Right atrium auricular region (tissue), 2 donors: Measurements from ENCODE around the gene FKBP11. TPM values are rescaled to one million over a fixed set of nuclear protein-coding genes. Genes with fewer than 3 reads are reported as not detected.
A peak's percentile ranks its signal among the peaks of the same experiment; 100 is the strongest.

ENCODE experiments used
- DNase-seq: peaks from one replicate; pipeline ENCODE4 v3.0.0-alpha.2; 2019; ENCODE audit warnings: low spot score
- H3K27ac ChIP-seq, 2 donors: fragments of 200-600 bp; sonication (generic); 1 replicate in 1 of 2; 2 replicates in 1 of 2; pipeline ENCODE4 v1.5.1; 2016 to 2019
- H3K27me3 ChIP-seq, 2 donors: fragments of 200-600 bp; sonication (generic); one replicate each; pipeline versions ENCODE4 v1.5.1 to v1.6.0; 2017 to 2019
- H3K36me3 ChIP-seq: fragments of 200-600 bp; sonication (generic); one replicate; pipeline ENCODE4 v1.5.1; 2016
- H3K4me1 ChIP-seq, 2 donors: fragments of 200-600 bp; sonication (generic); one replicate each; pipeline versions ENCODE4 v1.5.1 to v1.6.0; 2017 to 2019
- H3K4me3 ChIP-seq, 2 donors: fragments of 200-600 bp; sonication (generic); 1 replicate in 1 of 2; 2 replicates in 1 of 2; pipeline ENCODE4 v1.5.1; 2017 to 2019; ENCODE audit warnings: mild to moderate bottlenecking in 1 of 2, moderate library complexity in 1 of 2
- H3K9me3 ChIP-seq, 2 donors: fragments of 200-600 bp; sonication (generic); one replicate each; pipeline ENCODE4 v1.5.1; 2019
- total RNA-seq, 2 donors: library from RNA; depleted of rRNA; stranded (reverse); fragments of >200 nt; gene quantifications; one replicate each; pipeline ENCODE4 v1.1.0, GENCODE V29; 2016
- TF ChIP-seq, protein P1 (sequence below), 2 donors: fragments of 200-600 bp; sonication (generic); IDR thresholded peaks; one replicate each; pipeline ENCODE4 v1.5.1; 2019; ENCODE audit warnings: antibody characterized with exemption in 2 of 2

FKBP11 gene
- total RNA-seq, 2 donors from 2014 or later, result 9.1 to 10.2 TPM

DNA sequence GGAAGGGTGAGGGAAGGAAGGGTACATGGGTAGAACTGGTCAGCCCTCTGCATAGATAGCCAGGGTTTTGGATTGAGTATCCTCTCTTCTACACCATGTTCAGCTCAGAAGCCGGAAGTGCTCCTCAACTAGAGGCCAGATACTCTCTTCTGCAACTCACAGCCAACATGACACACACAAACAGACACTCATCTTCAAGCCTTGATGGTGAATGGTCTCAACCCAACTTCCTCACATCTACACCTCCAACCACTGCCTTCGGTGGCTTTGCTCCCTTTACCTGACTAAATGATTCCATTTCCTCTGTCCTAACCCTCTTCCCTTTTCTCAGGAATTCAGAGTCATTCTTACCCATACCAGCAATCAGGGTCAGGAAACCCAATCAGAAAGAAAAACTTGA, 7.6 kb upstream of the FKBP11 start:
- TF ChIP-seq, protein P1, sequence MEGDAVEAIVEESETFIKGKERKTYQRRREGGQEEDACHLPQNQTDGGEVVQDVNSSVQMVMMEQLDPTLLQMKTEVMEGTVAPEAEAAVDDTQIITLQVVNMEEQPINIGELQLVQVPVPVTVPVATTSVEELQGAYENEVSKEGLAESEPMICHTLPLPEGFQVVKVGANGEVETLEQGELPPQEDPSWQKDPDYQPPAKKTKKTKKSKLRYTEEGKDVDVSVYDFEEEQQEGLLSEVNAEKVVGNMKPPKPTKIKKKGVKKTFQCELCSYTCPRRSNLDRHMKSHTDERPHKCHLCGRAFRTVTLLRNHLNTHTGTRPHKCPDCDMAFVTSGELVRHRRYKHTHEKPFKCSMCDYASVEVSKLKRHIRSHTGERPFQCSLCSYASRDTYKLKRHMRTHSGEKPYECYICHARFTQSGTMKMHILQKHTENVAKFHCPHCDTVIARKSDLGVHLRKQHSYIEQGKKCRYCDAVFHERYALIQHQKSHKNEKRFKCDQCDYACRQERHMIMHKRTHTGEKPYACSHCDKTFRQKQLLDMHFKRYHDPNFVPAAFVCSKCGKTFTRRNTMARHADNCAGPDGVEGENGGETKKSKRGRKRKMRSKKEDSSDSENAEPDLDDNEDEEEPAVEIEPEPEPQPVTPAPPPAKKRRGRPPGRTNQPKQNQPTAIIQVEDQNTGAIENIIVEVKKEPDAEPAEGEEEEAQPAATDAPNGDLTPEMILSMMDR (IDR thresholded peaks at IDR 0.05), result no peak
- H3K27ac ChIP-seq, result no peak overlapping the region
- H3K27me3 ChIP-seq, result no peaks in the 10 kb centered on the region
- H3K9me3 ChIP-seq, result no peaks in the 10 kb centered on the region
- H3K36me3 ChIP-seq, result peaks cover 30% of the 10 kb centered on the region
- no peak for DNase-seq
- no peak overlapping the region for H3K4me3 ChIP-seq
- no peaks in the 10 kb centered on the region for H3K4me1 ChIP-seq

DNA sequence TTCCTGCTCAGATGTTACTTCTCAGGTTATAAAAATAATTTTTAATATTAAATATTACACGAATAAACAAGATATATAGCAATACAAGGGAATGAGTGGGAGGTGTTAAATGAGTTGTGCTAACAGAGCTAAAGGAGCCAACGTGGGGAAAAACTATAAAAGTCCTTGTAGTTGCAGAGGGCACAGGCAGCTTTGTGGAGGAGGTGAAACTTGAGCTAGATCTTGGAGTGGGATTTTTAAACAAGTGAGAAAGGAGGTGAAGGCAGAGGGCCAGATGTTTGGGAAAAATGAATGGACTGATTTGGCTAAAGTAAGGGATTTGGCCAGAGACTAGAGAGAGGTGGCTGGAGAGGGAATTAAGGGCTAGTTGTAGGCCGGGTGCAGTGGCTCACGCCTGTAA, 5.2 kb upstream of the FKBP11 start:
- no peak for DNase-seq
- Histone ChIP-seq H3K36me3 (peaks cover 26% of the 10 kb centered on the region), H3K9me3 (no peaks in the 10 kb centered on the region), H3K27me3 (no peaks in the 10 kb centered on the region), H3K27ac (no peak overlapping the region), H3K4me1 (peaks cover 0 to 4% of the 10 kb centered on the region in 2 donors), H3K4me3 (no peak overlapping the region)
- TF ChIP-seq, protein P1 (IDR thresholded peaks at IDR 0.05), result no peak

DNA sequence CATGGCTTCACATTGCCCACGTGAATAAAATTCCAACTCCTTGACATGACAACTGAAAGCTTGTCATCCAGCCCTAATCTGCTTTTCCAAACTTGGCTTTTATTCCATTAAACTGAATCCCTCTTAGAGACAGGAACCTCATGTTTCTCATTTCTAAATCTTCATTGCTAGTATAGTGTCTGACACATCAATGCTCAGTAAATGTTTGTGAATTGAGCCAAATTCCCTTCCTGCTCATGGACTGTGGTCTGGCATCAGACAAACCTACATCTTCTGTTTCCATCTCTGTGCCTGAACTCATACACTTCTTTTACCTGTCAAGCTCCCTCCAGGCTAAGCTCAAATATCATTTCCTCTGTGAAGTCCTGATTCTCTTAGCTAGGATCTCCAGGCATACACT, 4.3 kb upstream of the FKBP11 start:
- Histone ChIP-seq H3K4me1 (peaks cover 0 to 10% of the 10 kb centered on the region in 2 donors), H3K36me3 (peaks cover 26% of the 10 kb centered on the region), H3K27me3 (no peaks in the 10 kb centered on the region), H3K9me3 (no peaks in the 10 kb centered on the region), H3K4me3 (no peak overlapping the region), H3K27ac (no peak overlapping the region)
- no peak for DNase-seq
- TF ChIP-seq, protein P1 (IDR thresholded peaks at IDR 0.05), result no peak

DNA sequence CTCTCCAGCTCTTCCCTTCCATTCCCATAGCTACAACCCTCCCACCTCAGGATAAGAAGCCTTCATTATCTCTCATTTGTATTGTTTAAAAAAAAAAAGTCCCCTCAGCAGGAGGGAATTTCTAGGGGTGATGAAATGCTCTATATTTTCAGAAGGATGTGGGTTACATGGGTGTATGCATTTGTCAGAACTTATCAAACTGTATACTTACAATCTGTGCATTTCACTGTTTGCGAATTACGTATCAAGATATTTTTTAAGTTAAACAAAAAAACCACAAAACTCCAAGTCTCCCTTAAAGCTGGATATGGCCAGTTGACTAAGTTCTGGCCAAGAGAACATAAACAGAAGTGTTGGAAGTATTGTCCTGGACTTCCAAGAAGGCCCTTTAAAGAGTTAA, 2.0 kb upstream of the FKBP11 start:
- Histone ChIP-seq H3K27me3 (no peaks in the 10 kb centered on the region), H3K9me3 (no peaks in the 10 kb centered on the region), H3K36me3 (peaks cover 12% of the 10 kb centered on the region), H3K27ac (no peak overlapping the region), H3K4me3 (no peak overlapping the region), H3K4me1 (peaks cover 0 to 14% of the 10 kb centered on the region in 2 donors)
- DNase-seq, result no peak
- TF ChIP-seq, protein P1 (IDR thresholded peaks at IDR 0.05), result no peak

DNA sequence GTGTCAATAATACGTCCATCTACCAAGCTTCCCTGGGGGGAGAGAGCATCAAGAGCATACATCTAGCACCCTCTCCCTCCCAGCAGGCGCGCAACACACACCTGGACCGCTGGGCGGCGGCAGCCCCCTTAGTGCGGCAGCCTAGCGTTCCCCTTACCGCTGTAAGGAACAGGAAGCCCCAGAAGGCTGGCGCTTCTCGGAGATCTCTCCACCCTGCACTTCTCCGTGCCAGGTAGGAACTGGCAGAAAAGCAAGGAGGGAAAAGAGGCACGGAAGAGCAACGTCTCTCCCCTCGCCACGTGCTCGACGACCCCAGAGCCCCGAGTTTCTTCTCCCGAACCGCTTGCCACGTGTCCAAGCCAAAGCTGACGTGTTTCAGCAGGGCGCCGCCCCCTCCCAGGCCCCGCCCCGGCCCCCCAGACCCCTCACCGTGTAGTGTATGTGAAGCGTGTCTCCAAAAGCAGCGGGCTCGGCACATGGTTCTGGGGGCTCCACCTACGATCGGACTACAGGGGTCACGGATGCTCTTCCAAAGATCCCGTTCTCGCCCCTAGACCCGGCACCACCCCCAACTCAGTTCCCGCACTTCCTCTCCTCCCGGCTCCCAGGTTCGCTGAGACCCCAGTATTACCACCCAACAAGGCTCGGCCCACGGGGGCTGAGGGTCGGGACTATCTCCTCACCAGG, 532 bp downstream of the FKBP11 start:
- DNase-seq, result no peak
- Histone ChIP-seq H3K4me3 (peak overlapping the region; percentile 61 to 72), H3K9me3 (no peaks in the 10 kb centered on the region), H3K36me3 (no peaks in the 10 kb centered on the region), H3K27ac (peak overlapping the region in 1 of 2 donors; percentile 67), H3K27me3 (no peaks in the 10 kb centered on the region), H3K4me1 (peaks cover 0 to 14% of the 10 kb centered on the region in 2 donors)
- TF ChIP-seq, protein P1 (IDR thresholded peaks at IDR 0.05), result peak in 1 of 2 donors; percentile 64

DNA sequence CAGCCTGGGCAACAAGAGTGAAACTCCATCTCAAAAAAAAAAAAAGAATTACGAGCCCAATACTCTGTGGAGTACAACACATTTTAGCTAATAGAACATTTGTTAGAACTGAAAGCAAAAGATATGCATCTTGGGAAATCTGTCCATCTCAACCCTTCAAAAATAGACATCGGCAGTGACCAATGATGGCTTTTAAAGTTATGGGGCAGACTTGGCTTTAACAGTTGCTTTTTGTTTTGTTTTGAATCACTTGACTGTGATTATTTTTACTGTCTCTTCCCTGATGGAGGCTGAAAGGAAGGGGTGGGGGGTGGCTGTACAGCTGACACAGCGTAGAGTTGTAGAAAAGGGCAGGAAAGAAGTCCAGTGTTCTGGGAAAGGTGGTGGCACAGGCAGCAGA, 2.2 kb downstream of the FKBP11 start:
- H3K9me3 ChIP-seq, result no peaks in the 10 kb centered on the region
- no peak for DNase-seq
- H3K36me3 ChIP-seq, result no peaks in the 10 kb centered on the region
- H3K4me3 ChIP-seq, result no peak overlapping the region
- H3K27ac ChIP-seq, result no peak overlapping the region
- TF ChIP-seq, protein P1 (IDR thresholded peaks at IDR 0.05), result no peak
- peaks cover 0 to 14% of the 10 kb centered on the region in 2 donors for H3K4me1 ChIP-seq
- H3K27me3 ChIP-seq, result no peaks in the 10 kb centered on the region
